Measurements from ENCODE around the gene GRM7.

GRM7 gene

GRCh38 chr3:7400360-7400759 is 539.4 kb downstream of the GRM7 start:
- H3K4me3 ChIP-seq (ENCODE audit: low read depth, low read length), result no peak overlapping the region
- no peak for TF ChIP-seq CTCF (IDR thresholded peaks at IDR 0.05; ENCODE audit: low read depth, low read length)

GRCh38 chr3:7401418-7401817 is 540.5 kb downstream of the GRM7 start:
- no peak for TF ChIP-seq CTCF (IDR thresholded peaks at IDR 0.05; ENCODE audit: low read depth, low read length)
- H3K4me3 ChIP-seq (ENCODE audit: low read depth, low read length), result no peak overlapping the region

GRCh38 chr3:7407107-7407506 is 546.2 kb downstream of the GRM7 start:
- H3K4me3 ChIP-seq (ENCODE audit: low read depth, low read length), result no peak overlapping the region
- no peak for TF ChIP-seq CTCF (IDR thresholded peaks at IDR 0.05; ENCODE audit: low read depth, low read length)

- H3K4me3 ChIP-seq (ENCODE audit: low read depth, low read length), result no peak overlapping the region
- no peak for TF ChIP-seq CTCF (IDR thresholded peaks at IDR 0.05; ENCODE audit: low read depth, low read length)
These were observed 549.9 kb downstream of the GRM7 start for GRCh38 chr3:7410782-7411181.

- no peak for TF ChIP-seq CTCF (IDR thresholded peaks at IDR 0.05; ENCODE audit: low read depth, low read length)
- H3K4me3 ChIP-seq (ENCODE audit: low read depth, low read length), result no peak overlapping the region
These were observed 560.1 kb downstream of the GRM7 start for GRCh38 chr3:7421065-7421464.

- H3K4me3 ChIP-seq (ENCODE audit: low read depth, low read length), result no peak overlapping the region
- TF ChIP-seq CTCF (IDR thresholded peaks at IDR 0.05; ENCODE audit: low read depth, low read length), result no peak
These were observed 562.1 kb downstream of the GRM7 start for GRCh38 chr3:7423036-7423435.

- no peak for TF ChIP-seq CTCF (IDR thresholded peaks at IDR 0.05; ENCODE audit: low read depth, low read length)
- H3K4me3 ChIP-seq (ENCODE audit: low read depth, low read length), result no peak overlapping the region
These were observed 563.1 kb downstream of the GRM7 start for GRCh38 chr3:7423995-7424394.
